ENCODE results near the gene IVL. TPM values are rescaled to one million over a fixed set of nuclear protein-coding genes. Genes with fewer than 3 reads are reported as not detected.

Gene IVL
- total RNA-seq, 1 experiment from 2014 or later, result 0.26 TPM

DNA sequence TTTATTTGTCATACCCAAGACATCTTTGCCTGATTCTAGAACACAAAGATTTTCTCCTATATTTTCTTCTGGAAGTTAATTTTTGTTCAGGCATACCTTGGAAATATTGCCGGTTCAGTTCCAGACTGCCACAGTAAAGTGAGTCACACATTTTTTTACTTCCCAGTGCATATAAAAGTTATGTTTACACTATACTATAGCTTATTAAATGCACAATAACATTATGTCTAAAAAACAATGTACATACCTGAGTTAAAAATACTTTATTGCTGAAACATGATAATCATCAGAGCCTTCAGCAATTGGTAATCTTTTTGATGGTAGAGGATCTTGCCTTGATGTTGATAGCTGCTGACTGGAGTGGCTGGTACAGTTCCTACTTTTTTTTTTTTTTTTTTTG, 20.2 kb upstream of the IVL start:
- DNase-seq (ENCODE audit: low read depth), result no peak

DNA sequence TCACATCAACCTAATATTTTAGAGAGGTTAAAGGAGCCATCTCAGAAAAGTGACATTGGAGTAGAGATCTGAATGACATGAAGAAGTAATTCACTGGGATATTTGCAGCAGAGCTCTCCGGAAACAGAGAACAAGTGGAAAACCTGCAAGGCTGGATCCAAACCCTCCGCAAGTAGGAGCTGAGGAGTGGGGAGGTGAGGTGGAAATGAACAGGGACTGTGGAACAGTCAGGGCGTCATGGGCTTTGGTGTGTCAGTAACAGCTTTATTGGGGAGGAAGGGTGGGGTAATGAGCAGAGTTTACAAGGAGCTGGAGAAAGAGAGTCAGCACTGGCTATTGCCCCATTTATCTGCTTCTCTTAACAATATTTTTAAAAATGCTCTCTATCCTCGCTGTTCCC, 9.3 kb upstream of the IVL start:
- DNase-seq (ENCODE audit: low read depth), result no peak

DNA sequence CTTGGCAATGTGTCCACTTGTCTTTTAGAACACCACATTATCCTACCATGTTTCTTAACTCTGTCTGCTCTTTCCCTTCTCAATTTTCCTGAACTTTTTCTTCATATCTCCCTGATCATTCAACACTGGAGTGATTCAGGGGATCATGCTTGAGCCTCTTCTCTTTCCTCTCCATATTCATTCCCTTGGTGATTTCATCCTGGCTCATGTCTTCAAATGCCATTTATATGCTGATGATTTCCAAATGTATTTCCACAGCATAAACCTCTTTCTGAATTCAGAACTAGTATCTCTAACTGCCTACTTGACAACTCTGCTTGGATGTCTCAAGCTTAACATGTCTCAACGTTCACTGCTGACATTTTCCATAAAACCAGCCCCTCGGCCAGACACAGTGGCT, 8.5 kb upstream of the IVL start:
- DNase-seq (ENCODE audit: low read depth), result no peak

DNA sequence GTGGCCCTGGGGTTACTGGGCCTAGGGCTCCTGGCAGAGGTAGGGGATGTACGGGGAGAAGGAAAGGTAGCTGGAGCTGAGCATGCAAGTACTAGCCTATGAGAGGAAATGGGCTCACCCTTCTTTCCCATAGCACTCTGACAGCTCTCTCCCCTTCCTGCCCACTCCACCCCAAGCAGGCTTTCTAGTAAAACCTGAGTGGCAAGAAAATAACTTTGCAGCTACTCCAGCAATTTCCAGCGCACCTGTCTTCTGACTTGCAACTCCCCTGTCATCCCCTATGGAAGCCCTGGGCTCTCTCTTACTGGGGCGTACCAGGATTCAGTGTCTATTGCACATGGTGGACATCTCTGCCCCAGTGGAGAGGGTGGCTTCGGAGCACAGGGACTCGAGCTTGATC, 6.7 kb upstream of the IVL start:
- no peak for DNase-seq (ENCODE audit: low read depth)

DNA sequence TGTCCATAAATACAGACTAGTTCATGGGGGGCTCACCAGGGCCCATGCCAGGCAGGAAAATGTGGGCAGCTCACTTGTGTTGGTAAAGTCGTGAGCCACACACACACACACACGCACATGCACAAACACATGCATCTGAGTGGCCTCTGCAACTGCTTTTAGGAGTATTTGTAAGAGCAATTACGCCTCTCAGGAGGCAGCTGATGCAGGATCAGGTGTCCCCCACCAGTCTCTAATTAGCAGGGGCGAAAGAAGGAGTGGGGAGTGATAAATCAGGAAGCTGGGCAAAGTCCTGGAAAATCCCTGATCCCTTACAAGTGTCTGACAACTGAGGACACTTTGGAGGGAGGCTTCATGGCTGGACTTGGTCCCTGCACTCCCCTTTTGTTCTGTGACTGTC, 5.7 kb upstream of the IVL start:
- DNase-seq (ENCODE audit: low read depth), result no peak

DNA sequence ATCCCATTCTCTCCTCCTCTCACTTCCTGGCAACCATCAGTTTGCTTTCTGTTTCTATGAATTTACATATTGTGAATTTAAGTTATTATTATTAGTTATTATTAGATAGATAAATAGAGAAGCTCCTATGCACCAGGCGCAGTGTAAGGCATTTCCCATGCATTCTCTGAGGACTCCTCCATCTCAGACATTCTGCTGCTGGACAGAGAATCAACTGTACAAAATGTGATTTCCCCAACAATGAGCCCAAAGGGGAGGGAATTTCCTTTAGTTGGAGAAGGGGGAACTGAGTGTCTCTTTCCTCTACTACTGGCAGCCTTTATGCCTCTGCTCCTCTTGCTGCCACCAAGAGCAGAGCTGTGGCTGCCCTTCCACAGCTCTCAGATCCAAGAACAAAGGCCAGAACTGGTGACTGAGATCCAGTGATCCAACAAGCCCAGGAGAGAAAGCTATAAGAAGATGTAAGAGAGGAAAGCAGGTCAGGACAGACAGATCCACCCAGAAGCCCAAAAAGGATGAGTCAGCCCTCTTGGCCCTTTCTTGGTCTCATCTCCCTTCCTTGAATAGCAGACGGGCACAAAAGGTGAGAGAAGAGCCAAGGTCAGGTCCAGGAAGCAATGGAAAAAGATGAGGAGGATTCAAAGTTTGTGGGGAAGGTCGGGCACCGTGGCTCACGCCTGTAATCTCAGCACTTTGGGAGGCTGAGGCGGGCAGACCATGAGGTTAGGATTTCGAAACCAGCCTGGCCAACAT, 3.5 kb upstream of the IVL start:
- DNase-seq (ENCODE audit: low read depth), result no peak

DNA sequence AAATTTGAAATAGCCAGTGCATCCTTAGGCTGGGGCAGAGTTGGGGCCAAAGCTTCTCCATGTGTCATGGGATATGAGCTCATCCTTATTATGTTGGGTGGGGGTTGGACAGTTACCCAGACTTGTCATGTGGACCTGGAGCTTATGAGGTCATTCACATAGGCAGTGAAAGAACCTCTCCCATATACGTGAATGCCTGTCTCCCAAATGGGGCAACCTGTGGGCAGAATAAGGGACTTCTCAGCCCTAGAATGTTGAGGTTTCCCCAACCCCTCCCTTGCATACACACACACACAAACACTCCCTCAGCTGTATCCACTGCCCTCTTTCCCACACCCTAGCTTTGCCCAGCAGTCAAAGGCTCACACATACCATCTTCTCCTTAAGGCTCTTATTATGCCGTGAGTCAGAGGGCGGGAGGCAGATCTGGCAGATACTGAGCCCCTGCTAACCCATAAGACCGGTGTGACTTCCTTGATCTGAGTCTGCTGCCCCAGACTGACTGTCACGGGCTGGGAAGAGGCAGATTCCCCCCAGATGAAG, 2.3 kb upstream of the IVL start:
- DNase-seq (ENCODE audit: low read depth), result peak; percentile 96

DNA sequence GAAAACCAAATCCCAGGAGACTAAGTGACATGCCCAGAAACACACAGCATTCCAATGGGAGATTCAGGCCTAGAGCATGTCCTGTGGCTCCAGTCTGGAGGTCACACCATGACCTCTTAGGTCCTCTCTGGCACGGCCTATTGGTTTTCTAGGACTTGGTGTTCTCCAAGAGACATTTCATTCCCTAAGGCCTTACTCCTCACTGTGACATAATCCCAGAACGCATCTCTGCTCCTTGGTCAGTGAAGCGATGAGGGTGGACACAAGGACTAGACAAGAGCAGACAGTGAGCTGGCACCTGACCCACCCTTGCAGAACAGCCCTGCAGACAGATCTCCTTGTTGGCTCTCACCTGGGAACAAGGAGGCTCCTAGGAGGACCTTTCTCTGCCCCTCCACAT, 860 bp downstream of the IVL start:
- no peak for DNase-seq (ENCODE audit: low read depth)

DNA sequence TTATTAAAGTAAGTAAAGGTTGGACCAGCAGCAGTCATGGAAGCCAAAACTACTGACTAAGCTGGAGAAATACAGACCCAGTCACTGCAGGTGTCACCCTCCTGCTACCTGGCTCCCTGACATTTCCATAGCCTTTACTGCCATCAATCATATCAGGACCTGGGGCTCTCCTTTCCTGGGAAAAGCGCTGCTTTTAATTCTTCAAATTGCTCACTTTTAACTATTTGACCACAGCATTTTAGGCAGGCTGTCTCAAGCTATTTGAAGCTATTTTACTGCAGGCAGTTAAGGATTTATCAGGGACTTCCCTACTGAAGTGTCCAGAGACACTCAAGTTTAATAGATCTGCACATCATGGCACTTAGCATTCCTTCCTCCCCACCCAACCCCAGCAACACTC, 4.1 kb downstream of the IVL start:
- DNase-seq (ENCODE audit: low read depth), result no peak

DNA sequence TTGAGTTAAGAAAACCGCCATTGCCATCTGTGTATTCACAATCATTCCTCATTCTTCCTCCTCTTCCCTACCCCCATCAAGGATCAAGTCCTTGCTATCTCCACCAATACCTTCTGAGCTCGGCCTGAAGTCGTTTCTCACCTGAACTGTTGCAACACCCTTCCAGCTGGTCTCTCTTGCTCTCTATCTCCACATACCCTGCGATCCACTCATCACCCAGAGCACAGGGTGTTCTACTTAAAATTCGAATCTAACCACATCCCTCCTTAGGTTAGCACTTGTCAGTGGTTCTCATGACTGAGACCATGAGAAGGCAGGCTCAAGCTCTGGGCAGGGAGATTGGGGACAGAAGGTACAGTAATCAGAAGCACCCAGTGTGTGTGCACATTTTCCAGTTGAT, 4.6 kb downstream of the IVL start:
- DNase-seq (ENCODE audit: low read depth), result no peak

DNA sequence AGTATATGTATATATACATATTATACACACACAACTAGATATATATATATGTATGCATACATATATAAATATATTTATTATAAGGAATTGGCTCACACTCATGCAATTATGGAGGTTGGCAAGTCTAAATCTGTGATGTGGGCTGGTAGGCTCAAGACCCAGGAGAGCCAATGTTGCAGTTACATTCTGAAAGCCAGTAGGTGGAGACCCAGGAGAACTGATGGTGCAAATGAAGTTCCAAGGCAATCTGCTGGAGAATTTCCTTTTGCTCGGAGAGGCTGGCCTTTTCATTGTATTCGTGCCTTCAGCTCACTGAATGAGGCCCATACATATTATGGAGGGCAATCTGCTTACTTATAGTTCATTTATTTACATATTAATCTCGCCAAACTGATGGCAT, 9.4 kb downstream of the IVL start:
- peak; percentile 37 for DNase-seq (ENCODE audit: low read depth)

DNA sequence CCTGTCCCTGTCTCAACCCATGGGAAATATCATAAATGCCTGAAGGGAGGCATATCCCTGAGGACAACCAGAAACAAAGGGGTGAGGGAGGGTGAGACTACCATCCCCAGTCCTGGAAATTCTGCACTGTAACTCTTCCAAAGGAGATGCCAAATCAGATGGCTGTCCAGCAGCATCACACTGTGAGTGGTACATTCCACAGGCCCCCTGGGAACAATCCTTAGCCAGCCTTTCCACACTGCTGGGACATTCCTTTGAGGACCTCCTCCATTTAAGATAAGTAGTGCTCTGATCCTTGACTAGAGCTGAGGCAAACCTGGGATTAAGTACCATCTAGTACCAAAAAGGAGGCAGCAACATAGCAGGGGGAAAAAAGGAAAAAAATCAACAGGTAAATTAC, 10.7 kb downstream of the IVL start:
- no peak for DNase-seq (ENCODE audit: low read depth)

DNA sequence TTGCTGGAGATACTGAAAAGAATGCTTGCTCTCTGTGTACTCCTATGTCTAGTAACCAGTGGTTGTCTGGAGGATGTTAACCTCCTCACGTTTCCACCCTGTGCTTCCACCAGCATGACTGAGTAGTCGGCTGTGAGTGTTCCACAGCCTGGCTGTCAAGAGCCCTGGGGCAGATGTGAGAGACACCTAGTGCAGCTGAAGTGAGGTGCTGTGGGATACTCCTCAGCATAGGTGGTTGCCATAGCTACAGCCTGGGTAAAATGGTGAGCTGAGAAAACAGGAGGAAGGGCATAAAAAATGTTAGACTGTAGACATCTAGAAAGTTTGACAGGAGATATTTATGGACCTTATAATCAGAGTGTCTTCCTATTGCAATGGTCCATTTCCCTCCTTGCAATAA, 15.8 kb downstream of the IVL start:
- DNase-seq (ENCODE audit: low read depth), result no peak

DNA sequence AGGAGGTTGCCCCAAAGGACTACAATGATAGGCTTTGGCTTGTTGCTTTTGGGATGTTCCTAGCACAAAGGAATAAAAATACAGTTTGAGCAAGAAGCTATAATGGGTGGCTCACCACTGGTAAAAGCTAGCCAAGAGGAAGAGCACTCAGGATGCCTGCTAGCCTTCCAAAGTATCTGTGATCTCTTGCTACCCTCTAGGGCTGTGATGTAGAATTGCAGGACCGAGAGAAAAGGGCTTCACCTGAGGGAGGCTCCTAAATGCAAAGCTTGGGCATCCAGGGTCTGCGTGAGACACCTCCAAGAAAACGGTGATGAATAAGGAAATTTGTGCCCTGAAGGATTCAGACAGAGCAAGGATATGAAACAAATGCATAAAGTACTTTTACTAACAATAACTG, 17.7 kb downstream of the IVL start:
- peak; percentile 38 for DNase-seq (ENCODE audit: low read depth)

DNA sequence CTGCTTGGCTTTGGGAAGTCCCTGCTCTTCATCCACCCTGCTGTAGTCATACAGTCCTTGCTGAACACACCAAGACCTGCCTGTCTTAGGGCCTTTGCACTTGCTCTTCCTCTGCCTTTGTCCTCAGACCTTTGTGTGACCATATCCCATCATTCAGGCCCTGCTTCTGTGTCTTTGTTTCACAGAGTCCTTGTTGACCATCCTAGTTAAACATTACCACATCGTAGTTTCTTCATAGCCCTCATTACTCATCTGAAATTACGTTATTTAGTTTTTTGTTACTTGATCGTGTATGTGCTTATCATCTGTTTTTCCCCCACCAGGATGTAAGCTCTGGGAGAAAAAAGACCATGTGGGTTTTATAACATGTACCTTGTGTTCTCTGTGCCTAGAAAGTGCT, 20.3 kb downstream of the IVL start:
- DNase-seq (ENCODE audit: low read depth), result no peak

DNA sequence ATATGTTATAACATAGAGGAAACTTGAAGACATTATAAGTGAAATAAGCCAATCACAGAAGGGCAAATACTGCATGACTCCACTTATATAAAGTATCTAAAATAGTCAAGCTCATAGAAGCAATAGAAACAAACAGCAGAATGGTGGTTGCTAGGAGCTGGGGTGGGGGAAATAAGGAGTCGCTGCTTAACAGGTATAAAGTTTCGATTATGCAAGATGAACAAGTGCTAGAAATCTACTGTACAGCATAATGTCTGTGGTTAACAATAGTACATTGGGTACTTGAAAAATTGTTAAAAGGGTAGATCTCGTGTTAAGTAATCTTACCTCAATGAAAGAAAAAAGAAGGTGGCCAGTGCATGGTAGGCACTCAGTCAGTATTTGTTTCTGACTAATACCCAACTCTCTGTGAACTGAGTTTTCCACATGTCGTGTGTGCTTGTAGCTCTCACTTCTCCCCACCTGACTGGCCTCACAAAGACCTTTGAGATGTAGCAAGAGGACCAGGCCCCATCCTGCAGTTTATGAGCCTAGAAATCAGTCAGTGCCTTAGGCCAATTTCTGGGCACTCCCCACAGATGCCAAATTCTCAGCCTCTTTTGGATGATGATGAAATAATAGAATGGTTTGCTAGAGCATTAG, 23.9 kb downstream of the IVL start:
- DNase-seq (ENCODE audit: low read depth), result no peak

DNA sequence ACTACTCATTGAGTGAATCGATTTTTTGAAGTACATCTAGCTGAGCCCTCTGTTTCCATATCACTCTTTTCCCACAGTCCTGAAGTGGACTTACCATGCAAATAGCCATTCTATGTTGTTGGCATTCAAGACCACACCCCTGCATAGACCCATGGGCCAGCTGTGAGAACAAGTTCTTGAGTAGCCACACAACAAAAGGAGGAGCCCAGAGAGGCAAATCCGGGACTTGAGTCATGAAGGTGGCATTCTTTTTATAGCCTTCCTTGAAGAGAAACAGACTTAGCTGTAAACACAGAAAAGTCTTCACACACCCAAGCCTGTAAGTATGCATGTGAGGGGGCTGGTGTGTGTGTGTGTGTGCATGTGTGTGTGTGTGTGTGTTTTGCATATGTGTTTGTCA, 24.9 kb downstream of the IVL start:
- no peak for DNase-seq (ENCODE audit: low read depth)

DNA sequence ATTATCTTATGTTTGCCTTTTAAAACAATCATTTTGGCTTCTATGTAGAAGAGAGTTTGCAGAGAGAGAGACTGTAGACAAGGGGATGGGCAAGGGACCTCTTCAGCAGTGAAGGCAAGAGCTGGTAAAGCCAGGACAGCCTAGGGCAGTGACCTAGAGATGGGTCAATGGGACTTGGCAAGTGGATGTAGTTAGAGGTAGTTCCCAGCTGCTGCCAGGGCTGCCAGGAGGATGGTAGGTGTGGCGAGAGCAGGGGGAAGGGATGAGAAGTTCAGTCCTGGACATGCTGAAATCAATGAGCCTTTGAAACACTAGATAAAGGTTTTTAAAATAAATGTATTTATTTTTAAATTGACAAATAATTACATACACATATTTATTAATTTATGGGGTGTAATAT, 32.3 kb downstream of the IVL start:
- DNase-seq (ENCODE audit: low read depth), result no peak

DNA sequence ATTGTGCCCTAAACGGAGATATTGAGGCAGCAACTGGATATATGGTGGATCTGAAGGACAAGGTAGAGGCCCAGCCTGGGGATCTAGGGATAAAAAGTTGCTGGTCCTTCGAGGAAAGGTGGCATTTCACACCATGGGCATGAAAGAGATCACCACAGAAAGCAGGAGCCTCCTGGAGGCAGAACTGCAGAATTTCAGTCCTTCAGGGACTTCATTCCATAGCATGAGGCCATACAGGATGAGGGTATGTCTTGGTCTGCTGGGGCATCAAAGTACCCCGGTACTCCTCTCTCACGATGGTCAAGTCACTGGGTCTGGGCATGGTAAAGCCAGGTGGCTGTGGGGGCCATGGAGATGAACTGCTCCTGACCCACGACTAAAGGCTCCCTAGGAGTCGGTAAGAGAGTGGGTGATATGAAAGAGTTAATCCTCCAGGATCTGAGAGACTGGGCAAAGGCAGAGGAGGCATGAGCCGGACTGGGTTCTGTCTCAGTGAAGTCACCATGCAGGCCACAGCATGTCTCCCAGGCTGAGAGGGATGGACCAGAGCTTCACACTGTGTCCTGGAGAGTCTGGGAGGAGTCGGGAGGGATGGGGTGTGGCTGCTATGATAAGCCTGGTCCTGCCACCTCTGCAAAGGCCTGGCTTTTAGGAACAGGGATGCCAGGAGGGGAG, 32.8 kb downstream of the IVL start:
- no peak for DNase-seq (ENCODE audit: low read depth)

DNA sequence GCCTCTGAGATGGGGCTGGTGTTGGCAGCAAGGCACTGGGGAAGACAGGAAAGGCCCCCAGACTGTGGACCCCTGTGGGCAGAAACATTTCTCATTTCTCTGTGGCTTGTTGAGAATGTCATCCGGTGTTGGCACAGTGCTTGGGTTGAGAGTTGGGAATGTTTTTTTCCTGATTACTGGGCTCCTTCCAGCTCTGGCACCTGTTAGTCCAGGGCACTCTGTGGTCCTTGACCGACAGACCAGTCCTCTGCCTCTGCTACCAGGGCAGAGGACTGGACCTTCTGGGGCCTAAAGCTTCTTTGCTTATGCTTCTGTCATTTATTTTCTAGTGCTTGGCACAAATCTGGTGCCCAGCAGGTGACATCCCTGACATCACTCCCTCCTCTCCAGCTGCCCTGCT, 33.8 kb downstream of the IVL start:
- DNase-seq (ENCODE audit: low read depth), result no peak

DNA sequence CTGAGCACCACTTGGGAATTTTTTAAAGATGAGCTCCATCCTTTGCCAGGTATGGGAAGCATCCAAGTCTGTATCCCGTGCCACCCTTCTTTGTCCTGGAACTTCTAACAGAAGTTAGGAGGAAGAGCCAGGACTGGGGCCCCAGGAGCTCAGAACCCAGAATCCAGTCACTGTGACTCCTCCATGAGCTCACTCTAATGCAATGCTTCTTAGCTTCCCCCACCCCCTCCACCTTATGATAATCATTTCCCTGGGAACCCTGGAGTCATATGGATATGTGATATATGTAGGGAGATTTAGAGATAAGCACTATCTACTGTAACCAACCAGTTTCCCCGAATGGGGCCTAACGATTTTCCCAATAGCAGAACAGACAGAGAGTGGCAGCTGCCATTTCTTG, 37.9 kb downstream of the IVL start:
- DNase-seq (ENCODE audit: low read depth), result no peak

DNA sequence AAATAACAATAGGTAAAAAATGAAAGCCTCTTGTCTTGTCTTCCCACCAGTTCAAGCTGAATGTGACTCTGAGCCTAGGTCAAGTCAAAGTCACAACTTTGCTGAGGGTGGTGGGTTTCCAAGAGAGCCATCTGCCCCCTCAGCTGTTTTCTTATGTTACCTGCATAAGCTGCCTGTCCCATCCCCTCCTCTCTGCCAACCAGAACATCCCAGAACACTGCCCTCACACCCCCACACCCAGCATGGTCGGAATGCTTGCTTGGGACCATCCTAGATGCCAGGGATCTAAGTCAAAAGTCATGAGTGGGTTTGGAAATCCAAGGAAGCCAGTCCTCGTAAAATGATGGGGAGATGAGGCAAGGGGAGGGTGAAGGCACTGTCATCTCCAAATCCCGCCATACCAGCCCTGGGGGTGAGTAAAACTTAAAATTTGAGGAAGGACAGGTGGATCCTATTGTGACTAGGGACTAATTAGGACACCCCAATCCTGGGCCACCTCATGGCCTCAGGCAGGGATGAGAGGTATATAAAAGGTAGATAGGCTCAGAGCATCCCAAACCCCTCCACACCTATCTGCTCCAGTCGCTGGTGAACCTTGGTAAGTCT, 38.4 kb downstream of the IVL start, which contains the start of gene SPRR5:
TSS of gene SPRR5 (plus strand) at position 556 of the 606 bp plus-strand sequence. CDS start 1,349 bp downstream, outside the sequence.
- no peak for DNase-seq (ENCODE audit: low read depth)

Measured in HT1080 (cell line).